Effector CD4-positive, alpha-beta T cell (primary cell): ENCODE data around the gene PLXNA2.

Source experiments
- DNase-seq: peaks from one replicate; pipeline ENCODE4 v3.0.0-alpha.2; 2020

Gene PLXNA2

GRCh38 chr1:208159555-208160258 lies 84.5 kb downstream of the PLXNA2 start:
- no peak for DNase-seq

GRCh38 chr1:208158640-208159554 lies 85.3 kb downstream of the PLXNA2 start:
- no peak for DNase-seq

- DNase-seq, result no peak
Observed at GRCh38 chr1:208157769-208158168, 86.4 kb downstream of the PLXNA2 start.

DNA sequence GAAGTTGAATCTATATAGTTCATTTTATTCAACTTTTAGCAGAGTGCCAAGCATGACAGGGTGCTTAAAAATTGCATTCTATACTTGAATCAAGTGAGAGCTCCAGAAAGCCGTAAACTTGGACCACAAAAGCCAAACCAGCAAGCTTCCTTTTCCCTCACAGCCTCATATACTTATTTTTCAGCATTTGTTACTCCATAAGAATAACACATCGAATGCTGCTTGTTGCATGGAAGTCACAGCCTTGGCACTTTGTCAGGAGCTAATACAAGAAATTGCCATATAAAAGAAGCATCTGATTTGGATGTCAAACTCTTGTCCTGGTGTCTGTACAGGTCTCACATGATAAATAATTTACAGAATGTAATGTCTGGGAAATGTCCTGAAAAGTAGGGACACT lies 87.4 kb downstream of the PLXNA2 start:
- DNase-seq, result no peak

- no peak for DNase-seq
Observed at GRCh38 chr1:208156310-208156709, 87.9 kb downstream of the PLXNA2 start.

GRCh38 chr1:208154679-208155642 lies 89.2 kb downstream of the PLXNA2 start:
- DNase-seq, result no peak

GRCh38 chr1:208154040-208154439 lies 90.1 kb downstream of the PLXNA2 start:
- DNase-seq, result no peak

DNA sequence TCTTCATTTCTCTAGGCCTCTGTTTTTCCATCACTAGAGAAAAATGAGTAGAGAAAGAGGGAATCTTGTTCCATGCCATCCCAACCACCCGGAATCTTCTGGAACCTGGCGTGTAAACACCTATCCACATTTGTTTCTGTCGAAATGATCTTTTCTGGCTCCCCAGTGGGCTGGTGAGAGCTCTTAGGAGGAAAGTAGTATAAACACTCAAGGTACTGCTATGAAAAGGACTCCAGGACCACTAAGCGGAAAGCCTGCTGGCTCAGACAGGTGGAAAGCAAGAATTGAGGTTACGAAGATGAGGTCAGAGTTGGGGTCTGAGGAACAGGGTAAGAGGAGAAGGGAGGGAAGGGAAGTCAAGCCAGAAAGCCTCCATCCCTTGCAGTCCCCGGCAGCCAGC lies 90.8 kb downstream of the PLXNA2 start:
- no peak for DNase-seq

GRCh38 chr1:208151728-208152598 lies 92.2 kb downstream of the PLXNA2 start:
- DNase-seq, result no peak

- no peak for DNase-seq
Observed at GRCh38 chr1:208150833-208151458, 93.2 kb downstream of the PLXNA2 start.

DNA sequence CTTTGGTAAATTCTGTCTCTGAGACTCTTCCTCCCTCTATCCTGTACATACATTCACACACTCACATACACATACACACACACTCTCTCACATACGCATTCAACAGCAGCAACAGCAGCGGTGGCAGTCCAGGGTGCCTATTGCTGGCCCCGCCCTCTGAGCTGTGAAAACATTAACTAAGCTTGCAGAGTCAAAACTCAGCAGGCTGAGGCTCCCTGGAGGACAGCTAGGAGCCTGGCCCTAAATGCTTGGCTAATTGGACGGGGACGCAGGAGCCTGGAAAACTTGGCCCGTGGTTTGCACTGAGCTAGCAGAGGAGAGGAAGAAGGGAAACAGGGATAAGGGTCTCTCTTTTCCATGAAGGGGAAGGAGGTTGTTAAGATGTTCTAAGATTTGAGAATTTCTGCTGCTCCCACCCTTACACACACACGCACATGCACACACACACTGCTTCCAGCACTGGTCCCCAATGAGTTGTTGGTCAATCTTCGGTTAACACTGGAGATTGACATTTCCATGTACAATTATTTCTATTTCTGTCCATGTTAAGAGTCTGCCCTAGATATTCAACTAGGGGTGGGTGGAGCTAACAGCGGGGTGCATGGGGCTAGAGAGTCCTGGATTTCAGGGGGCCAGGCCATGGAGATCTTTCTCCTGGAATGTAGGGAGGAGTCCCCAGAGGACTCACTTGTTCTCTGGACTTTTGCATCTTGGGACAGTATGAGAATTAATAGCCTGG lies 94.2 kb downstream of the PLXNA2 start:
- DNase-seq, result no peak

- DNase-seq, result no peak
Observed at GRCh38 chr1:208149213-208149612, 95.0 kb downstream of the PLXNA2 start.

DNA sequence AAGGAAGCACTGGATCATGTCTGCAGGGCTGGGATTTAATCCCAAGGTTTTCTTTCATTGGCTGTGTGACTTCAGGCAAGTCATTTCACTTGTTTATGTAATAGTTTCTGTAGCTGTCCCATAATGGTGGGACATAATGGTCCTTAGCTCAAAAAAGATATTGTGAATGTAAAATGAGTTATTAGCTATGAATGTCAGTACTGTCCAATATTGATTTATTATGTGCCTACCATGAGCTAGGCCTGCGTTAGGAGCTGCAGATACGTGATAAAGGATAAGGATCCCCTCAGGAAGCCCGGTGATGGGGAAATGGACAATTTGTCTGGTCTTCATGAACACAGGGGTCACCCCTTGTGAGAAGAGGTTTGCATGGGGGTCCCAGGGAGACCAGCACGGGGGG lies 95.8 kb downstream of the PLXNA2 start:
- DNase-seq, result no peak

DNA sequence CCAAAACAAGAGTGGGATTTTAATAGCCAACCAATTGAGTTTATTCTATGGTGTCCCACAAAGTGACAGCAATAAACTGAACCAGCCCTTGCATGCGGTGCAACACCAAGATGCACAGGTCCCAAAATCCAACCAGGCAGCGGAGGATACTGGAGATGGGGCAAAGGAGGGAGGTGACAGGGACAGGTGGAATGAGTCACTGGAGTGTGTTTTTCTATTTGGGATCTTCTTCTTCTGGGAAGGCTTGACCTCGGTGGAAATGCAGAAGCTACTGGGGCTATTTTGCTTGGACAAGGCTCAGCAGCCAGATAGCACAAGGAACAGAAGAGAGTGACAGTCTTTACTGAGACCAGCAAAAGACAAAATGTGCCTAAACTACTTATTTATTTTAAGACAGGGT lies 97.5 kb downstream of the PLXNA2 start:
- no peak for DNase-seq

DNA sequence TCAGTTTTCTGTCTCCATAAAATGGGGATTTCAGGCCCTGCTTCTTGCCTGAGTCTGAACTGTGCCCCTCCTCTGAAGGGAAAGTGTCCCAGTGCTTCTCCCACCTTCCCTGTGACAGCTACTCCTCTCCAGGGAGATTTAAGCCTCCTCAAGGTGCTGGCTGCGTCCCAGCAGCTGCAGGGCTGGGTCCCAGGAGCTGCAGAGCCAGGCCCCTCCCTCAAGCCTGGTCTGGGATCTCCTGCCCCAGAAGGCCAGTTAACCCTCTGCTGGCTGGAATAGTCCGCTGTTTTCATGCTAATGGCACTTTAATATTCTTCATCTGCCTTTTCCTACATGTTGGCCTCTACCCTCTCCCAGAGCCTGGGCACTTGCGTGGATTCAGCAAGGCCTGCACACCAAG lies 99.0 kb downstream of the PLXNA2 start:
- no peak for DNase-seq

- DNase-seq, result no peak
Observed at GRCh38 chr1:208142590-208143382, 101.4 kb downstream of the PLXNA2 start.

- no peak for DNase-seq
Observed at GRCh38 chr1:208141610-208142192, 102.5 kb downstream of the PLXNA2 start.

DNA sequence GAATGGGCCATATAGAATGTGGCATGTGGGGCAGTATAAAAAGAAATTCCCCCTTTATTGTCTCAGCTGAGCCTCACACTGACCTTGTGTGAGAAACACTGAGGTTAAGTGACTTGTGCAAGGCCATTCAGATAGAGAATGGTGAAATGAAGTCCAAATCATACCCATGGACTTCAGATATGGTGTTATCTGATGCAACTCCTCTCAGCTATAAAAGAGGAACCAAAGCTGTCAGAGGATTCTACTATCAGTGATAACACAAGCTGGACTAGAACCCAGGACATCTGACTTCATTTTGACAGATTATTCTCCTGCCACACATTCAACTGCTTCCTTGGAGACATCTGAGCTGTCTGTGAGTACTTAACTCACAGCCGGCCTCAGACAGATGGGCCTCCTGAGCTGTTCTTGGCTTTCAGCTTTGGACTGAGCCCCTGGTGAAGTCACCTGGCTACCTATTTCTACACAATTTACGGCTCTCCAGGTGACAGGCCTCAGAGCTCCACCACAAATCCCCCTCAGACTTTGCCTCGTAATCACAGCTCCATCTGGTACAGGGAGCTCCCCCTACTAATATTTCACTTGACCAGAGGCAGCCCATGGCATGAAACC lies 104.6 kb downstream of the PLXNA2 start:
- DNase-seq, result no peak

- DNase-seq, result no peak
Observed at GRCh38 chr1:208137193-208137592, 107.0 kb downstream of the PLXNA2 start.
